ENCODE results near the gene EGF.

The EGF gene

DNA sequence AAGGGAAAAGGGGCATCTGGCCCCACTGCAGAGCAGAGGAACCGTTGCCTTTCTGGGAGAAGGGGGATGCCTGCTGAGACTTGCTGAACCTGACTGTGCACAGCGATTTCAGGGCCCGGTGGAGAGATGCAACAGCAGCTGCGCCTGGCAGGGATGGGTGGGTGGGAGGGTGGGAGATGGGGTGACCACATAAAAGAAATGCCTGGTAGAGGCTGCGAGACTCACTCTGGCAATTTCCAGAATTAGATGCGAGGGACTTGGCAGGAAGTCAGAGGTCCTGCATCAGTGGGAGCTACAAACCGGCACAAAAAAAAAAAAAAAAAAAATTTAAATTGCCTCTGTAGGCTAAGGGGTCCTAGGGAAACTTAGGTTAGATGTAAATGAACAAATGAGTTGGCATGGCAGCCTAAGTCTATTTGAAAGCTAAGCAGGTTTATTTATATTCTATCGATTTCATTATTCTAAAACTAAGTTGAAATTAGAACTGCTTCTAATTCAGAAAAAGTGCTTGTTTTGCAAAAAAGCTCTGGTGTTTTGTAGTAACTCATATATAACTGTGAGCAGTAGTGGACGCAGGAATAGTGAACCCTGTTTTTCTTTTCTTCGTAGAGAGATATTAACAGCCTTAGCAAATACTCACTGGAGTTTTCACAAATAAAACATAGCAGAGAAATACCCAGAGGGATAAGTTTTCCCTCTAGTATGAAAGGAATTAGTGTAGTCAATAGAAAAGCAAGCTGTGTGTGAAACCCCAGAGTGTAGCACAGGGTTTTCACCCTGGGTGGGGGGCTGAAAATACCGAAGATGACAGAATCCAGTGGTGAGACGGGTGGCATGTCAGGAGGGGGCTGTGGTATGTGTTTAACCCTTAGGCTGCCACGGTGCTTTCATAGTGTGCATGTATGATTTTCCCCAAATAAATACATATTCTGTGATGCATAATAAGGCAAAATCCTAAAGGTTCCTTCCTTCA lies 130.1 kb downstream of the EGF start:
- no peak for DNase-seq

DNA sequence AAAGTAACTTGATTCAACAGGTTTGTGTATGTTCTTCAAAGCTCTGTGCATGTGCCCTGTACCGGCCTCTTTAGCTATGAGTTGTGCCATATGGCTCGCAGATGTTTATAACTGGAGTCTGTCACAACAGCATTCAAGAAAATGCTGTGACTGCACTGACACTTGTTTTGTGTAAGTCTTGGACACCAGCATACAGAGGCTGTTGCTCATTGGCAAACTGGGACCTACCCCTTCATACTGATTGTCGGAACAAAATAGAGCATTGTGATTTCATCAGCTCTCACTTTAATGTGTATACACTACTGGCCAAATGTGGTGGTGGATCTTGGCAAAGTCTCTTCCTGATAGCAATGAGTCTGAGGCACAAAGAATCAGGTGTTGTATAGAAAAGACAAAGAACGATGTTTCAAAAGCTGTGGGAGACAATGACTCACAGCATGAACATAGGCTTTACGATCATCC lies 133.9 kb downstream of the EGF start:
- DNase-seq: no peak

DNA sequence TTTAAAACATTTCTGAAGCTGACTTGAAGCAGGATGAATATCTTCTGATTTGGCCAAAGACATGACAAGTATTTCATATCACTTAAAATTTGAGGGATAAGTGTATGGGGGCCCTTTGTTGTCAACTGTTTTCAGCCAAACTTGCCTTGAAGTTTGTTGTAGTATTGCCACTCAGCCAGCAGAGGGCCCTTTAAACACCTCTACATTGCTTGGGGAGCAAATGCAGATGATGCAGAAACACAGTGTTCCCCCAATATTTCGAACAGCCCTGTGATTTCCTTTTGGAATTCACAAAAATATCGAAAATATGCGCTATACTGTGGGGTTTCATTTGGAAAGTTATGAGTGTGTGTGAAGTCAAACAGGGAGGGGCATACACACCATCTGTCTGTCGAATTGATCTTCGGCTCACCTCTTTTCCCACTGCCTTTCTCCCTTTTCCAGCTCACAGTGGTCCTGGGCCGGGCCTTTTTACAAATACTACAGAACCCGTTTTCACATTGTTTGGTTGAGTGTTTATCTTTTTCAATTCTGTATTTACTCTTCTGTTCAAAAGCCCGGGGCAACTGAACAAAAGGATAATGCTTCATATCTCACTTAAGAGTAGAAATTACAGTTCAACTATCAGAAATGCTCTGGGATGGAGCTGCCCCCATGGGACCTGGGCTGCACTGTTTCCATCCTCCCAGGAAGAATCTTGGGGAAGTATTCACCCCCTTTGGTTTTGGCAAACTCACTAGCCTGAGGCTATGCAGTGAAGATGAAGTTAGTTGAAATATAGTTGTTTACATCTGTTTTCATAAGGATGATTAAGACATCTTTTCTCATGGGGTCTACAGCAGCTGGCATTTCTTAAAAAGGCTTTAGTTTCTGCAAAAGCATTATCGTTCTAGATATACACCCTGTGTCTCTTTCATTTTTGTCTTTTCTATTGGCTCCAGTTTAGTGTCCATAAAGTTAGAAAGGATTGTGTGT lies 137.6 kb downstream of the EGF start:
- DNase-seq: peak; percentile 68

DNA sequence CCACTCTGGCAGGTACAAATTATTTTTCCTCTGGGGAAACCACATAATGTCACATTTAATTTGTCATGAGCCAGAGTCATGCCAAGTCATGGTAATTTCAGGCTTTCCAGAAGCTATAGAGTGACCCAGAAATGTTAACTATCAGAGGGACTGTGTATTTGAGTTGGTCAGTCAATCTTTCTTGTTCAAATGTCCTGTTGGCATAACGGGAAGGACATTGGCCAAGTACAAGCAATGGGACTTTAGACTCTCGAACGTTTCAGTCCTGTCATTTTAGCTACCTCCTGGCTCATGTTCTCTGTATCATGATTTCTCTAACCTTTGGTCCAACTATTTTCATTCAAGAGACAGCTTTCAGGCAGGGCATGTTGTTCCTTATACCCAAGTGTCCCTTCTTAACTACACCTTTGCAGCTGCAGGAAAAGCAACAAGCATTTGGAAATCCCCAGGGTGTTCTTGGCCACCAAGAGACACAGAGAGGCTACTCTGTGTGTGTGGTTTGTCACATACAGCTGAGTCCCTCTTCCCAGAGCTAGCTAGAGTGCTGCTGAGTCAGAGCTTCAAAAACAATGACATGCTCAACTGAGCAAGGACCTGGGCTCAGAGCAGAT lies 142.6 kb downstream of the EGF start:
- peak; percentile 26 for DNase-seq

DNA sequence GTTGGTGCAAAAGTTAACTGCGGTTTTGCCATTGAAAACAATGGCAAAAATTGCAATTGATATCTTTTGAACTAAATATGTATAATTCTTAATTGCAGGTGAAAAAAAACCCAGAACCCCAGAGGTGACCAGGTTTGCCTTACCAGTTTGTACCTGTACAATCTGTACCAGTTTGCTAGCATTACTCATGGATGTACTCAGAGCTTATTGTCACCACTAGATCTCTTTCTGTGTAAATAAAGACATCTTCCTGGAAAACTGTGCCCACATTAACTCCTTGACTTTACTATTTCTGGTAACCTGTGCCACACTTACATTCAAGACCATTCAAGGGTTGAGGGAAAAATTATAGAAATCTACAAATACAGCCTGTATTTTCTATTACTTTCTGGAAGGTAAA lies 146.0 kb downstream of the EGF start:
- DNase-seq: no peak

DNA sequence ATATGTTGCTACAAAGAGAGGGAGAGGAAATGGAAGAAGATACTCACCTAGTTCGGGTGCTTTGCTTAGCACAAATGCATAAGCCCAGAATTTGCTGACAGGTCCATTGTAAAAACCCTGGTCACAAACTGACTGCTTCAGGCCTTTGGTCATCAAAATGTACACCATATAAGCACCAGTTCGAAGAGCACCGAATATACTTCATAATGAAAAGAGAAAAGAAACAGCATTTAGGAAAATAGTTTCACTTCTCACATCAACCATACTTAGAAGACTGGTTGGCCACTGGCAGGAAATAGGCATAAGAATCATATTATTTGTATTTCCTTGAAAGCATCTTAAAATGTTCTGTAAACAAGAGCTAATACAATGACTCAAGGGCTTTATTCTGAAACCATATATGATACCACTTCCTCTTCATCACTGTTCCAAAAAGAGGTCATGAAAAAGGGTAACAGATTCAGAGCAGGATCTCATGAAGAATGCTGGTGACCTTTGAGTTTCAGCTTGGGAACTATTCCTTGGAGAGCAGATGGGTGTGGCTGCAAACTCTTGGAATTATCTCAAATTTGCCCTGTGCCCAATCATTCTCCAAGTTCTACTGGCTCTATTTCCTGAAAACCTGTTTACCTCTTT lies 147.0 kb downstream of the EGF start:
- peak; percentile 37 for DNase-seq

DNA sequence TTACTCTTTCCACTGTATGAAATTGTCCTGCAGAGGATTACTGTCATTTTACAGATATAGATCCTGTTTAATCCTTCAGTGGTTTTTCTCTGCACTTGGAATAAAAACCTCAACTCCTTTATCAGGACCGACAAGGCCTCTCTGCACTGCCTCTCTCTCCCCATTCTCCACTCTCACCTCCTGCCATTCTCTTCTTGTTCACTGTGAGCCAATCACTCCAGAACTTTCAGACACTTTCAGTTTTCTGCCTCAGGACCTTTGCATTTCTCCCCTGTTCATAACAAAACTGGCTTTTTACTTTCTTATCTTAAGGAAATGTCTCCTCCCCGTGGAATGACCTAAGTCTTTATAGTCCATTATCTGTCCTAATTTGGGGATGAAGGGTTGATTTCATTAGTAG lies 148.4 kb downstream of the EGF start:
- no peak for DNase-seq
